Upper lobe of left lung (tissue), 6 donors: ENCODE data around the gene FTHL17. TPM values are rescaled to one million over a fixed set of nuclear protein-coding genes. Genes with fewer than 3 reads are reported as not detected.

Experiments used
- ATAC-seq, 2 donors: fragments of 200-7000 bp; cut with Tn5 transposase; one replicate each; pipeline ENCODE4 v1.9.1; 2022; ENCODE audit warnings: mild to moderate bottlenecking in 2 of 2, moderate library complexity in 2 of 2; ENCODE audit not compliant: low FRiP score in 2 of 2
- DNase-seq, 2 donors: peaks; one replicate each; pipeline ENCODE4 v3.0.0-alpha.2; 2019 to 2020
- H3K27ac ChIP-seq, 4 donors: fragments of 200-600 bp; sonication (generic); one replicate each; pipeline ENCODE4 v1.5.1; 2016 to 2019
- H3K27me3 ChIP-seq, 4 donors: fragments of 200-600 bp; sonication (generic); one replicate each; pipeline ENCODE4 v1.5.1; 2017 to 2019
- H3K36me3 ChIP-seq, 4 donors: fragments of 200-600 bp; sonication (generic); one replicate each; pipeline ENCODE4 v1.5.1; 2016 to 2019
- H3K4me1 ChIP-seq, 4 donors: fragments of 200-600 bp; sonication (generic); one replicate each; pipeline ENCODE4 v1.5.1; 2018 to 2019
- H3K4me3 ChIP-seq, 4 donors: fragments of 200-600 bp; sonication (generic); one replicate each; pipeline ENCODE4 v1.5.1; 2017 to 2019; ENCODE audit warnings: mild to moderate bottlenecking in 2 of 4, moderate library complexity in 1 of 4
- H3K9me3 ChIP-seq, 4 donors: fragments of 200-600 bp; sonication (generic); one replicate each; pipeline ENCODE4 v1.5.1; 2018 to 2019
- CTCF ChIP-seq, 6 experiments: fragments of 450-650 bp in 4 of 6; fragments of 200-600 bp in 2 of 6; sonication (generic) in 2 of 6; IDR thresholded peaks; one replicate each; pipeline ENCODE4 v1.5.1; 2016 to 2019; ENCODE audit warnings: antibody characterized with exemption in 6 of 6
- EP300 ChIP-seq, 4 donors: sonication (generic); formaldehyde crosslinking; IDR thresholded peaks; one replicate each; pipeline ENCODE4 v1.5.1; 2017; ENCODE audit warnings: antibody characterized with exemption in 4 of 4, control low read depth in 2 of 4
- POLR2A ChIP-seq, 4 donors: fragments of 450-650 bp; IDR thresholded peaks; one replicate each; pipeline ENCODE4 v1.5.1; 2016 to 2017; ENCODE audit warnings: antibody characterized with exemption in 4 of 4, mild to moderate bottlenecking in 2 of 4
- POLR2AphosphoS5 ChIP-seq, 2 donors: sonication (generic); formaldehyde crosslinking; IDR thresholded peaks; one replicate each; pipeline ENCODE4 v1.5.1; 2017; ENCODE audit warnings: antibody characterized with exemption in 2 of 2
- WGBS, 2 donors: methylation state at CpG; one replicate each; pipeline ENCODE4 v1.1.5; 2017 to 2018; 5-methylcytosine and 5-hydroxymethylcytosine counted together
- total RNA-seq, 6 donors: library from RNA; depleted of rRNA in 4 of 6; stranded (reverse); fragments of >200 nt in 4 of 6; gene quantifications; one replicate each; pipeline versions ENCODE4 v1.1.0 to v1.2.1, GENCODE V29; 2016 to 2021
- donor health status: DM: no; HTN: no; CAD: no; lungs with moderate emphysema.
- donor health status: DM: no; HTN: yes; CAD: no; lungs with severe emphysema.

FTHL17 gene
- total RNA-seq, 6 donors from 2014 or later: not detected

GRCh38 chrX:31024866-31025265 is 47.0 kb downstream of the FTHL17 start:
- WGBS, 2 donors: 100% methylated on average over 1 of the region's 1 CpG

DNA sequence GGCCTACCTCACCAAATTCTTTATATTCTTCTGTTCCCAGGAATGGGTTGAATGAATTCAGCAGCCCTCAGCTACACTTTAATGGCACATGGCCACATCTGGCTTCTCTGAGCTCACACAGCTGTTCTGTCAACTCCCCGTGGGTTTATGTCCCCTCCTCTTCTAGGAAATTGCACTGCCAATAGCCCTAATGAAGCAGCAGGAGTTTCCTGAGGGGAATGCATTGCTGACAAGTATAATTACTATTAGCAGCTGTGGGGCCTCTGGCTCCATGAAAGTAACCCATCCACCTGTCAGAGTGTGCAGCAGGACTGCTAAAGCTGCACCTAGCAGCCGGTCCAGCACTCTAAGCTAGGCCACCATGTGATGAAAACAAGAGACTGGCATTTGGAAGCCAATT is 50.3 kb downstream of the FTHL17 start:
- Histone ChIP-seq H3K9me3 (peaks cover 0 to 6% (median 0%) of the 10 kb centered on the region in 4 donors), H3K36me3 (no peaks in the 10 kb centered on the region), H3K4me1 (no peaks in the 10 kb centered on the region), H3K4me3 (no peak overlapping the region), H3K27ac (no peak overlapping the region), H3K27me3 (no peaks in the 10 kb centered on the region)
- no peak for TF ChIP-seq EP300 (IDR thresholded peaks at IDR 0.05)
- TF ChIP-seq POLR2A (IDR thresholded peaks at IDR 0.05): no peak
- no peak for TF ChIP-seq CTCF (IDR thresholded peaks at IDR 0.05)
- no peak for TF ChIP-seq POLR2AphosphoS5 (IDR thresholded peaks at IDR 0.05)
- no peak for DNase-seq
- WGBS, 2 donors: 33 to 52% methylated on average over 1 to 2 of the region's 2 CpGs
- ATAC-seq: no peak

More at GRCh38 chrX:31024866-31025265, 47.0 kb downstream of the FTHL17 start:
- H3K27me3 ChIP-seq: no peaks in the 10 kb centered on the region
- no peak for TF ChIP-seq EP300 (IDR thresholded peaks at IDR 0.05)
- no peak for TF ChIP-seq CTCF (IDR thresholded peaks at IDR 0.05)
- no peak for TF ChIP-seq POLR2A (IDR thresholded peaks at IDR 0.05)
- TF ChIP-seq POLR2AphosphoS5 (IDR thresholded peaks at IDR 0.05): no peak
- no peak overlapping the region for H3K27ac ChIP-seq
- no peak overlapping the region for H3K4me3 ChIP-seq
- H3K36me3 ChIP-seq: no peaks in the 10 kb centered on the region
- DNase-seq (no peak), ATAC-seq (no peak)
- H3K4me1 ChIP-seq: no peaks in the 10 kb centered on the region
- H3K9me3 ChIP-seq: peaks cover 0 to 6% (median 0%) of the 10 kb centered on the region in 4 donors

Other genes starting within 250 kb of the FTHL17 start
- 10 to 100 TPM; 13.5 to 42.1 (median 18.8) TPM for gene TAB3, start 182.8 kb downstream of the FTHL17 start, total RNA-seq